ENCODE measurements around the gene CSNK2B. TPM values are rescaled to one million over a fixed set of nuclear protein-coding genes. Genes with fewer than 3 reads are reported as not detected.

The CSNK2B gene
- total RNA-seq, 2 donors from 2014 or later, result 98.2 to 100 TPM

GRCh38 chr6:31634969-31635575 is 30.8 kb upstream of the CSNK2B start:
- no peaks in the 10 kb centered on the region for H3K27me3 ChIP-seq
- H3K27ac ChIP-seq, result no peak overlapping the region
- no peak overlapping the region for H3K4me3 ChIP-seq
- intact Hi-C loops (cut with DNase I), result no loop called here
- peaks cover 14 to 56% of the 10 kb centered on the region in 2 donors for H3K36me3 ChIP-seq (replicated peaks in 1 of 2; ENCODE audit: insufficient read depth in 1 of 2, low read depth in 2 of 2)
- 79 to 89% methylated on average over 11 of the region's 11 CpGs for WGBS, 2 donors
- DNase-seq (no peak), ATAC-seq (no peak)
- no peaks in the 10 kb centered on the region for H3K9me3 ChIP-seq
- TF ChIP-seq CTCF (IDR thresholded peaks at IDR 0.05), result no peak
- TF ChIP-seq POLR2A (IDR thresholded peaks at IDR 0.05), result no peak
- H3K4me1 ChIP-seq, result no peaks in the 10 kb centered on the region

- 79 to 81% methylated on average over 21 to 27 of the region's 27 CpGs for WGBS, 2 donors
- Histone ChIP-seq H3K27ac (no peak overlapping the region), H3K4me3 (no peak overlapping the region), H3K27me3 (no peaks in the 10 kb centered on the region), H3K9me3 (no peaks in the 10 kb centered on the region), H3K4me1 (no peaks in the 10 kb centered on the region), H3K36me3 (replicated peaks in 1 of 2; ENCODE audit: insufficient read depth in 1 of 2, low read depth in 2 of 2) (peaks cover 25 to 52% of the 10 kb centered on the region in 2 donors)
- TF ChIP-seq POLR2A (IDR thresholded peaks at IDR 0.05) (no peak), CTCF (IDR thresholded peaks at IDR 0.05) (no peak)
- ATAC-seq (no peak), DNase-seq (no peak)
- intact Hi-C loops (cut with DNase I), result no loop called here
Observed at GRCh38 chr6:31636698-31637596, 28.9 kb upstream of the CSNK2B start.

- DNase-seq (no peak), ATAC-seq (no peak)
- no peaks in the 10 kb centered on the region for H3K9me3 ChIP-seq
- H3K27ac ChIP-seq, result no peak overlapping the region
- no peaks in the 10 kb centered on the region for H3K4me1 ChIP-seq
- intact Hi-C loops (cut with DNase I), result no loop called here
- peaks cover 35 to 62% of the 10 kb centered on the region in 2 donors for H3K36me3 ChIP-seq (replicated peaks in 1 of 2; ENCODE audit: insufficient read depth in 1 of 2, low read depth in 2 of 2)
- 77 to 81% methylated on average over 9 of the region's 9 CpGs for WGBS, 2 donors
- no peak overlapping the region for H3K4me3 ChIP-seq
- no peak for TF ChIP-seq POLR2A (IDR thresholded peaks at IDR 0.05)
- no peak for TF ChIP-seq CTCF (IDR thresholded peaks at IDR 0.05)
- H3K27me3 ChIP-seq, result no peaks in the 10 kb centered on the region
Observed at GRCh38 chr6:31639043-31639442, 26.8 kb upstream of the CSNK2B start.

GRCh38 chr6:31639449-31639861 is 26.4 kb upstream of the CSNK2B start:
- Histone ChIP-seq H3K27ac (no peak overlapping the region), H3K36me3 (replicated peaks in 1 of 2; ENCODE audit: insufficient read depth in 1 of 2, low read depth in 2 of 2) (peaks cover 36 to 62% of the 10 kb centered on the region in 2 donors), H3K4me1 (no peaks in the 10 kb centered on the region), H3K9me3 (no peaks in the 10 kb centered on the region), H3K4me3 (no peak overlapping the region), H3K27me3 (no peaks in the 10 kb centered on the region)
- DNase-seq (no peak), ATAC-seq (no peak)
- intact Hi-C loops (cut with DNase I), result no loop called here
- WGBS, 2 donors, result 73 to 90% methylated on average over 9 to 10 of the region's 10 CpGs
- no peak for TF ChIP-seq POLR2A (IDR thresholded peaks at IDR 0.05)
- no peak for TF ChIP-seq CTCF (IDR thresholded peaks at IDR 0.05)

Measured in body of pancreas (tissue), 4 donors.